Neutrophil (primary cell): ENCODE results near the gene SKIDA1.

Experiments
- H3K27ac ChIP-seq: fragments of 200-600 bp; sonication (generic); 2 replicates; pipeline ENCODE4 v1.5.1; 2016; ENCODE audit warnings: mild to moderate bottlenecking, moderate library complexity
- H3K27me3 ChIP-seq: fragments of 200-600 bp; sonication (generic); 2 replicates; pipeline ENCODE4 v1.6.0; 2016; ENCODE audit warnings: mild to moderate bottlenecking
- H3K36me3 ChIP-seq: fragments of 200-600 bp; sonication (generic); 2 replicates; pipeline ENCODE4 v1.5.1; 2017
- H3K4me1 ChIP-seq, 2 experiments: fragments of 200-600 bp in 1 of 2; sonication (generic) in 1 of 2; 1 replicate in 1 of 2; 2 replicates in 1 of 2; pipeline versions ENCODE4 v1.5.1 to v1.6.1; 2013 to 2016; ENCODE audit warnings: low read depth in 1 of 2, low read length in 1 of 2, mild to moderate bottlenecking in 1 of 2, moderate library complexity in 1 of 2; ENCODE audit not compliant: control insufficient read depth in 1 of 2, insufficient read depth in 1 of 2
- H3K4me3 ChIP-seq, 2 experiments: fragments of 200-600 bp in 1 of 2; sonication (generic) in 1 of 2; 1 replicate in 1 of 2; 2 replicates in 1 of 2; pipeline ENCODE4 v1.5.1; 2013 to 2016; ENCODE audit warnings: low read depth in 1 of 2, low read length in 1 of 2, mild to moderate bottlenecking in 1 of 2, moderate library complexity in 1 of 2
- H3K9me3 ChIP-seq: fragments of 200-600 bp; sonication (generic); 2 replicates; pipeline ENCODE4 v1.5.1; 2016
- TF ChIP-seq, protein P1 (sequence below): fragments of 200-600 bp; sonication (generic); IDR thresholded peaks from 2 replicates; pipeline ENCODE4 v1.5.1; 2016; ENCODE audit warnings: antibody characterized with exemption

Gene SKIDA1

DNA sequence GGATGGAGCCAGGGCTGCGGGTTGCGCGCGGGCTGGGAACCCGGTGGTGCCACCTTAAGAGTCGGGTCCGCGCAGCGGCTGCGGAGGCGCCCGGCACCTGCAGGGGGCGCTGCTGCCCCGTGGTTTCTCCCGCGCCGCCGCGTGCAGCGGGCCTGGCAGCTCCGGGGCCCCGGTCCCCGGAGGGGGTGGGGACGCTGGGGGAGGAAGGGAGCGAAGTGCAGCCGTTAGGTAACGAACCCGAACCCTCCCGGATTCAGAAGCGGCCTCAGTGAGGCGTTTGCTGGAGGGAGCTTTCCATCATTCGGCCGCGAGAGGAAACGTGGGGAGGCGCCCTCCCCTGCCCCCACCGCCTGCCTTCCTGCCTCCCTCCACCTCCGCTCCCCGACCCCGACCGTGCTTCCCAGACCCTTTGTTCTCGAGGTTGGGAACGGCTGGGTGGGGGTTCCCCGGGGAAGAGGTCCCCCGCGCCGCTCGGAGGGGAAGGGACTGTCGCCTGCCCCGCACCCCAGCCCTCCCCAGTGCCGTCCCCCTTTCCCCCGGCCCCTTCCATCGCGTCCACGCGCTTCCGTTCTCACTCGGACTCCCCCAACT, 29.6 kb downstream of the SKIDA1 start:
- peaks cover 86% of the 10 kb centered on the region for H3K27me3 ChIP-seq
- peak overlapping the region; percentile 62 to 80 for H3K4me3 ChIP-seq
- TF ChIP-seq, protein P1, sequence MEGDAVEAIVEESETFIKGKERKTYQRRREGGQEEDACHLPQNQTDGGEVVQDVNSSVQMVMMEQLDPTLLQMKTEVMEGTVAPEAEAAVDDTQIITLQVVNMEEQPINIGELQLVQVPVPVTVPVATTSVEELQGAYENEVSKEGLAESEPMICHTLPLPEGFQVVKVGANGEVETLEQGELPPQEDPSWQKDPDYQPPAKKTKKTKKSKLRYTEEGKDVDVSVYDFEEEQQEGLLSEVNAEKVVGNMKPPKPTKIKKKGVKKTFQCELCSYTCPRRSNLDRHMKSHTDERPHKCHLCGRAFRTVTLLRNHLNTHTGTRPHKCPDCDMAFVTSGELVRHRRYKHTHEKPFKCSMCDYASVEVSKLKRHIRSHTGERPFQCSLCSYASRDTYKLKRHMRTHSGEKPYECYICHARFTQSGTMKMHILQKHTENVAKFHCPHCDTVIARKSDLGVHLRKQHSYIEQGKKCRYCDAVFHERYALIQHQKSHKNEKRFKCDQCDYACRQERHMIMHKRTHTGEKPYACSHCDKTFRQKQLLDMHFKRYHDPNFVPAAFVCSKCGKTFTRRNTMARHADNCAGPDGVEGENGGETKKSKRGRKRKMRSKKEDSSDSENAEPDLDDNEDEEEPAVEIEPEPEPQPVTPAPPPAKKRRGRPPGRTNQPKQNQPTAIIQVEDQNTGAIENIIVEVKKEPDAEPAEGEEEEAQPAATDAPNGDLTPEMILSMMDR: peak; percentile 98
- peaks cover 47 to 54% of the 10 kb centered on the region in 2 experiments for H3K4me1 ChIP-seq
- H3K9me3 ChIP-seq: no peaks in the 10 kb centered on the region
- H3K27ac ChIP-seq: no peak overlapping the region
- H3K36me3 ChIP-seq: no peaks in the 10 kb centered on the region

DNA sequence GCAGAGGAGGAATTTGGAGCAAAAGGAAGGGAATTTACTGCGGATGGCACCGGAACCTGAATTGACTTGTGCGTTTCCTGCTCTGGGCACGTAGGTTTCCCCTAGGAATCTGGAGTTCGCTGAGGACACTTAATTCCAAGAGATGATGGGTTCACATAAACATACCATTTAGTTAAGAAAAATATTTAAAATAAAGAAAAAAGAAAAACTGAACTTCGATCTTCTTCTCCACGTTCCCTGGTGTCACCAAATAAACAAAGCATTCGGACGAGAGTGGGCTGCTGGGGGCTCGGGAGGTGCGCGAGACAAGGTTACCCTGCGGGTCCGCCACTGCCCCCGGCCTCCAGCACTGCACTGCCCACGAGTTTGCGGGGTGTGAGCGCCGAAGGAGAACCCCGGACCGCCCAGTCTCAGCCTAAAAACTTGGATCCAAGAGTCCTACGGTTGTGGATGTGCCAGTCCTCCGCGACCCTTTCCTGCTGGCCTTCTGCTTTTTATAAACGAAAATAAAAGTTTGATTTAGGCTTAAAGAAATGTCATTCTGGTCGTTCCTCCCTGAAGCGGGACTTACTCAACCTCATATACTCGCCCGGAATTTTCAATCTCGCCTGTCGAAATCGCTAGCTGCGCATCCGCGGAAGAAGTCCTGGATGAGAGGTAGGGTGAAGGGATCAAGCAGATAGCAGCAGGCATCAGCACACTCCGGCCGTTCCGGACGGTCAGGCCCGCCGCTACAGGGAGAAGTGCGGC, 30.3 kb downstream of the SKIDA1 start:
- TF ChIP-seq, protein P1: no peak
- peaks cover 79% of the 10 kb centered on the region for H3K27me3 ChIP-seq
- no peak overlapping the region for H3K27ac ChIP-seq
- H3K9me3 ChIP-seq: no peaks in the 10 kb centered on the region
- H3K4me1 ChIP-seq: peaks cover 46 to 49% of the 10 kb centered on the region in 2 experiments
- H3K36me3 ChIP-seq: no peaks in the 10 kb centered on the region
- peak overlapping the region; percentile 62 to 80 for H3K4me3 ChIP-seq

DNA sequence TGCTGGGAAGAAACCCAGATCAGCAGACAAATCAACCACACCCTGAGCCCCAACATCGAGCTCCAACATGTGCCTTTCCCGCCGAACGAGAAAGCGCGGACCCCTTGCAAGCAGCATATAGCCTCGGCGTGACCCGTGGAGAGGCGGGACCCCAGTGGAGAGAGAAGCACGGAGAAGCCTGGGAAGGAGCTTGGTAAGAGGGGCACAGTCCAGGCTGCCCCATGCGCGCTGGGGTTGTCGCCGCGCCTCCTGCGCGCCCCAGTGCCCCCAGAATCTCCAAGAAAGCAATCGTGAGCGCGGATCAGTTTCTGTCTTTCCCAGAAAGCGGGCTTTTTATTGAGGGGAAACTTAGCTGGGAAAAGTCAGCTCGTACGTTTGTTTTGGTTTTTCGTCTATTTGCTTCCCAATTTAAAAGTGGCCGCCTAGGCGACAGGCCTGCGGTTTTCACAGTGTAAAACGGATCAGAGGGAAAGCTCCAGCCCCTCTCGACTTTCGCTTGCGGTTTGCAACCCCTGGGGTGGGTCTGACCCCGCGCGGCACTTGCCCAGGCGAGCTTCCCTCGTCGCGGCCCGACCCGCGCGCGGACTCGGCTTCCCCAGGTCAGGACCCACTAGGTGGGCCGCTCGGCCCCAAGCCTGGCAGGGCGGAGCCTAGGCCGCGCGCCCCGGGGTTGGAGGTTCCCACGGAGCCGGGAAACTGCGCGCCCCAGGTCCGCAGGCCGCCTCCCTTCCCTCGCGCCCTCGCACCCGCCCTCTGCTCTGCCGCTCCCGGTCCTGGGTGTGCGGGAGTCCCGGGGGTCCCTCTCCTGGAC, 31.1 kb downstream of the SKIDA1 start:
- Histone ChIP-seq H3K27me3 (peaks cover 71% of the 10 kb centered on the region), H3K4me3 (peak overlapping the region; percentile 62 to 80), H3K4me1 (peaks cover 38 to 41% of the 10 kb centered on the region in 2 experiments), H3K27ac (no peak overlapping the region), H3K9me3 (no peaks in the 10 kb centered on the region), H3K36me3 (no peaks in the 10 kb centered on the region)
- TF ChIP-seq, protein P1: no peak

DNA sequence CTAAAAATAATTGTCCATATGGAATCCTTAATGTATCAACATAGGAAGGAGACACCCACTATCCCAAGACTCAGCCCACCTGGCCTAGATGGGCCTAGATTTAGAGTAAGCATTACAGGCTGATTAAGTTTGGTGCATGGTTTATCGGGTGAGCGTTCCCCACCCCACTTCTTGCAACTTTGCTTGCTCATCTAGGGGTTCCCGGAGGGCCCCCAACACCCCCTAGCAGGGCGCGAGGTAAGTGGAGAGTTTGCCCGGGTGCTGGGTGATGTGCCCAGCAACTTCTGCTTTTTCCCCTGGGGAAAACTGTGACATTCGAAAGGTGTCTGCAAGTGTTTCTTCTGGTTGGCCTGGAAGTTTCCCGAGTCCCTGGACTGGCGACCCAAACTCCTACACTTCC, 31.7 kb downstream of the SKIDA1 start:
- no peaks in the 10 kb centered on the region for H3K9me3 ChIP-seq
- TF ChIP-seq, protein P1: no peak
- no peaks in the 10 kb centered on the region for H3K36me3 ChIP-seq
- peak overlapping the region; percentile 62 to 80 for H3K4me3 ChIP-seq
- no peak overlapping the region for H3K27ac ChIP-seq
- H3K27me3 ChIP-seq: peaks cover 65% of the 10 kb centered on the region
- H3K4me1 ChIP-seq: peaks cover 36 to 41% of the 10 kb centered on the region in 2 experiments

DNA sequence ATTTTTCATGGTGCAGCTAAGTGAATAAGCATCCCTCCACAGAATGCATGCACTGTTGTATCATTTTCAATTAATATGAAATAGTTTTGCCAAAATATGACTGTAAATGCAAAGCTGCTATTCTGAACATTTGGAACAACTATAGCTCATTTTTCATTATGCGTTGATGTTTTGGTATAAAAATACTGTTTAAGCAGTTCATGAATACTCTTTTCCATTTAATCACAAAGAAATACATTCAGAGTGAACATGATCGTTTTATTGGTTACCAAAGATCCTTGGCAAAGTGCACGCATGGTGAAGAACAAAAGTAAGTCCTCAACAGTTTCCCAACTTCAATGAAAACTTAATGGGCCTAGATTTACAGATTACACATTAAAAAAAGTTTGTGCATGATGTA, 33.1 kb downstream of the SKIDA1 start:
- no peak overlapping the region for H3K4me3 ChIP-seq
- H3K27ac ChIP-seq: no peak overlapping the region
- H3K27me3 ChIP-seq: peaks cover 52% of the 10 kb centered on the region
- H3K4me1 ChIP-seq: peaks cover 36 to 37% of the 10 kb centered on the region in 2 experiments
- TF ChIP-seq, protein P1: no peak
- H3K9me3 ChIP-seq: no peaks in the 10 kb centered on the region
- no peaks in the 10 kb centered on the region for H3K36me3 ChIP-seq
